NCI-H2227 (cell line): ENCODE results near the gene PXMP4.

Experiments
- DNase-seq: peaks from one replicate; lab custom pipeline; 2025; ENCODE audit not compliant: unreplicated experiment; lab: John Stamatoyannopoulos, UW

PXMP4 gene

DNA sequence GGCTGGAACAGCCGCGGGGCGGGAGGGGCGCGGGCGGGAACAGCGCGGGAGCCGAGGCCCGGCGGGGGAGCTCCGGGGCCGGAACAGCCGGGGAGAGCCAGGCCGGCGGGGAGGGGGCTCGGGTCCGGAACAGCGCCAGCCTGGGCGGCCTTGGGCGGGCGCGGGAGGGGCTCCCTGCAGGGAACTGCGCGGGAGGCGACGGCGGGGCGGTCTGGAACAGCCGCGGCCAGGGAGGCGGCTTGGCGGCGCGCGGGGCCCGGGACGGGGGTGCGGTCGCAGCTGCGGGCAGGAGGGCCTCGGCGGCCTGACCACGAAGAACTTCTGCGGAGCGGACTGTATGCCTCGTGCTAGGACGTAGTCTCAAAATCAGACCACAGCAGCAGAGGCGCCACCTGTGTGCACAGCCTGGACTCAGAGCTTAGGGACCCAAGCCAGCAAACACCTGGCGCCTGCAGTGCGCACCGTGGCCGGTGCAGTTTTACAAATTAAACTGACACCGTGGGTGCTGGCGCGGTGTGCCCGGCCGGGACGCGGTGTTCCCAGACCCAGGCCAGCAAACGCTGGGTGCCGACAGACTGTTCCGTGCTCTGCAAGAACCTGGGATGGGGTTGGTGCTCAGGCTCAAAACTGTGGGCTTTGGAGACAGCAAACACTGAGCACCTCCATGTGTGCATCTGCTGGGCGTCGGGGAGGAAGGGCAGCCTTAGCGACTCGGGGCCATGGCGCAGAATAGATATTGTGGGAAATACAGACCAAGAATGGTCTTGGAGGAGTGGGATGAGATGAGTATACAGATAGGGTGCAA, 12.3 kb upstream of the PXMP4 start:
- peak; percentile 99 for DNase-seq

DNA sequence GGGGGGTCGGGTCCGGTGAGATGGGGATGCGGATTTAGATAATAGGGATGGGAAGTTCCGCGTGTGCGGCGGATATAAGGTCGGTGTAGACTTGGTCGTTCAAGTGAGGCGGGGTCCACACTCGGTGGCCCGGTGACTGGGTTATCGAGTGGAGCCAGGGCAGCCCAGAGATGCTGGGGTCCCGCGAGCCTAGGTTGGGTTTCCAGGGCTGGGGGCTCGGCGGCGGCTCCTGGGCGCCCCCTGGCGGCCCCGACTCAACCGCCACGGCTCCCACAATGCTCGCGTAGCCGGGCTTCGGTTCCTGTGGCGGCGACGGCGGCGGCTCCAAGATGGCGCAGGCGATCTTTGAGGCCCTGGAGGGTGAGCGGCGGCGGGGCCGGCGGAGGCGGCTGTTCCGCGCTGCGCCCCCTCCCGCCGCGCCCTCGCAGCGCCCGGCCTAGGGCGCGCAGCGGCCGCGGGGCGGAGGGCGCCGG, 11.6 kb upstream of the PXMP4 start, which contains the start of gene ZNF341:
TSS of gene ZNF341 (plus strand) at position 304 of the 473 bp plus-strand sequence. CDS start at position 330, 26 bp downstream.
- peak; percentile 99 for DNase-seq

DNA sequence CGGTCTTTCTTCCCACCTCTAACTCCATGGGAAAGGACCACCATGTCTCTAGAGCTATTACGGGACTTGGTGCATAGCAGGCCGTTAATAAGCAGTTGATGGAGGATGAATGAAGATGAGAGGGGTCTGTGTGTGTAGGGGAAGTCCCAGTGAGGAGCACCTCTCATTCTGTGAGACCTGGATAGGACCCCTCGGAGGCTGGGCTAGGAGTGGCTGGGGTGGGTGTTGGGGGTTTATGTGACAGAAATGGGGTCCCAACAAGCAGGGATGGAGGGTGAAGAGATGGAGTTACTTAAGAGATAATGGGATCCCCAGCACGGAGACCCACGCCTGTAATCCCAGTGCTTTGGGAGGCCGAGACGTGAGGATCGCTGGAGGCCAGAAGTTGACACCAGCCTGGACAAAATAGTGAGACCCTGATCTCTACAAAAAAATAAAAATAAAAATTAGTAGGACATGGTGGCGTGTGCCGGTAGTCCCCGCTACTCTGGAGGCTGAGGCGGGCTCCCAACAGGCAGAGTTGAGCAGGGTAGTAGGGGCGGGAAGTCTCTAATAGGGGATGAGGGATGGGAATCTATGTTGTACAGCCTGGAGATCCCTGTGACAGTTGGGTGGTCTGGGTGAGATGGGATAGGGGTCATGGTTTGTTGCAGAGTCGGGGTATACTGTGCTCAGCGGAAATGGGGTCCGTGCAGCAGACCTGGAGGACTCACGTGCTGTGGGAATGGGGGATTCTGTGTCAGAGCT, 11.0 kb upstream of the PXMP4 start:
- no peak for DNase-seq

DNA sequence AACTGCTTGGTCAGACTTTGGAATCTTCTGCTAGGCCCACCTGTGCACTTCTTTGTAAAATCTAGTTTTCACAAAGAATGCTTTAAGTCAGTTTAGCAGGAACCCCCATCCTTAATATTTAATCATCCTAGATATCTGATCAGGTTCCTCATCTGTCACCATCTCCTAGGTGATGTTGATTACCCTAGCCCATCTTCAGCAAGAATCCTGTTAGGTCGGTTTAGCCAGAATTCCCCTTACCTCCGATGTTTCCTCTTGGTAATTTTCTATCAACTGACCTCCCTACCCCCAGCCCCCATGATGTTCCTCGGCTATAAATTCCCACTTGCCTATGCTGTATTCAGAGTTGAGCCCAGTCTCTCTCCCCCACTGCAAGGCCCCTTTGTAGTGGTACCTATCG, 9.0 kb upstream of the PXMP4 start:
- DNase-seq, result no peak

DNA sequence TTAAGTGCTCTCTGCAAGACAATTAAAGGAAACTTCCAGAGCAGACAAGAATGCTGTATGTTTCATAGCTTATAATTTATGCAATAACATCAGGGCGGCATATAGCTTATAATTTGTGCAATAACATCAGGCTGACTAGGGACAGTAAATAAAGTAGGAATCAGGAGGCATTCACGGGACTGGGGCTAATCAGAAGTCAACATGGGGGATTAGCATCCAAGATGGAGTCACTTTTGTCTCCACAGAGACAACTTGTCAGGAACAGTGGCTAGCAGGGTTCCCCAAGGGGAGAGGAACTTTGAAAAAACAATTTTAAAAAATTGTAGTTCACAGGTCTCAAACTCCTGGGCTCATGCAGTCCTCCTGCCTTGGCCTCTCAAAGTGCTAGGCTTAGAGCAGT, 8.4 kb upstream of the PXMP4 start:
- no peak for DNase-seq

DNA sequence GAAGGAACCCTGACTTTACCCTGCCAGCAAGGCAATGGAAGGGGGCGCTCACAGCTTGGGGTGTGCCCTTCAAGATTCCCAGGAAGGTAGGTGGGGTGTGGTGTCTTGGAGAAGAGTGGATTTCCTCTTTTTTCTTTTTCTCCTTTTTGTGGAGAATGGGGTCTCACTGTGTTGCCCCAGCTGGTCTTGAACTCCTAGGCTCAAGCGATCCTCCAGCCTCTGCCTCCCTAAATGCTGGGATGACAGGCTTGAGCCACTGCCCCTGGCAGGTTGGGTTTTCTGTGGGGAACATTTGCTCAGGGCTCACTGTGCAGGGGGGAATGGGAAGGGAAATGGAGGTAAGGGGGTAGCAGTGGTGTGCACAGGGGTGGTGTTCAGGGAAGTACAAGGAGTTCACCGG, 7.7 kb upstream of the PXMP4 start:
- no peak for DNase-seq

DNA sequence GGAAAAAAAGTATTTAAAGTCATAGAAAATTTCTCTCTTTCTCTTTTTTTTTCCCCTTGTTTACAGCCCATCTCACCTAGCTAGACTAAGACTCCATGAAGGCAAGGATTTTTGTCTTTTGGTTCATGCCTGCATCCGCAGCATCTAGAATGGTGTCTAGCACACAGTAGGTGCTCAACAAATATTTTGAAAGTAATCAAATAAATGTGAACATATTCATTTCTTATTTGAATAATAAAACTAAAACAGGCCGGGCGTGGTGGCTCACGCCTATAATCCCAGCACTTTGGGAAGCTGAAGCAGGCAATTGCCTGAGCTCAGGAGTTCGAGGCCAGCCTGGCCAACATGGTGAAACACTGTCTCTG, 7.0 kb upstream of the PXMP4 start:
- DNase-seq, result no peak

DNA sequence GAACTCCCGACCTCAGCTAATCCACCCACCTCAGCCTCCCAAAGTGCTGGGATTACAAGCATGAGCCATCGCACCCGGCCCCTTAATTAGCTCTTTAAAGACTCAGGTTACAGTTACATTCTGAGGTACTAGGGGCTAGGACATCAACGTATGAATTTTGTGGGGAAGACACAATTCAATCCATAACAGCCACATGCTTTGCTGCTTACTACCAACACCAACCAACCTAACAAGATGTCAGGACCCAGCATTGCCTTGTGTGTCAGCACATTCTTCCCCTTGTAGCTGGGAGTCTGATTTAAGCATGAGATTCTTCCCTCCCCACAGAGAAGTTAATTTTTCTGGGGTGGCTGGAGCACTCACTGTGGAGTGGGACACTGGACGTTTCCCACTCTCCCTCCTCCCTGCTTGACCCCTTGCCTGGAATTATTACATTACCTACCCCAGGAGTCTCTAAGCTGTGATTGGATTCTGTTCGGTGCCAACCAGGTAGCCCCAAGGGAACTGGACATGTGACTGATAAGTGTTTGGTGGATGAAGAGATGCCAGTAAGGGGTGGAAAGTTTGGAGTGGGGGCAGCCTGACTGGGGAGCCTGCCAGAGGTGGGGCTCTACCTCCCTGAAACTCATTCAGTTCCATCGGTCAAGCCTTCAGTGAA, 5.6 kb upstream of the PXMP4 start:
- DNase-seq, result no peak

DNA sequence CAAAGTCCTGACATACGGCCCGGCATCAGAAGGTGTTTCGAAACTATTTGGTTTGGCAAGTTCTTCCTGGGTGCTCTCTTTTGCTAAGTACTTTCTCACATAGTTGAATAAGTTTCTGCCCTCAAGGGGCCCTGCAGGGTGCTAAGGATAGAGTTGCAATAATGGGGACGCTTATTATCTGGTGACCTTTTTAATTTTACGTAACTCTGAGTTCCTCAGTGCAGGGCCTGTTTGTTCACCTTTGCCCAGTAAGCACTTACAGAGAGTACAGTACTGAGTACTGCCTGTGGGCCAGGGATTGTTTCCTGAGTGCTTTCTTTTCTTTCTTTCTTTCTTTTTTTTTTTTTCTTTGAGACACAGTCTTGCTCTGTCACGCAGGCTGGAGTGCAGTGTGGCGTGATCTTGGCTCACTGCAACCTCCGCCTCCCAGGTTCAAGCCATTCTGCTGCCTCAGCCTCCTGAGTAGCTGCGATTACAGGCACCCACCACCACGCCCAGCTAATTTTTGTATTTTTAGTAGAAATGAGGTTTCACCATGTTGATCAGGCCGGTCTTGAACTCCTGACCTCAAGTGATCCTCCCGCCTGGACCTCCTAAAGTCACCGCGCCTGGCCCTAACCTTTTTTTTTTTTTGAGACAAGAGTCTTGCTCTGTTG, 4.5 kb upstream of the PXMP4 start:
- no peak for DNase-seq

DNA sequence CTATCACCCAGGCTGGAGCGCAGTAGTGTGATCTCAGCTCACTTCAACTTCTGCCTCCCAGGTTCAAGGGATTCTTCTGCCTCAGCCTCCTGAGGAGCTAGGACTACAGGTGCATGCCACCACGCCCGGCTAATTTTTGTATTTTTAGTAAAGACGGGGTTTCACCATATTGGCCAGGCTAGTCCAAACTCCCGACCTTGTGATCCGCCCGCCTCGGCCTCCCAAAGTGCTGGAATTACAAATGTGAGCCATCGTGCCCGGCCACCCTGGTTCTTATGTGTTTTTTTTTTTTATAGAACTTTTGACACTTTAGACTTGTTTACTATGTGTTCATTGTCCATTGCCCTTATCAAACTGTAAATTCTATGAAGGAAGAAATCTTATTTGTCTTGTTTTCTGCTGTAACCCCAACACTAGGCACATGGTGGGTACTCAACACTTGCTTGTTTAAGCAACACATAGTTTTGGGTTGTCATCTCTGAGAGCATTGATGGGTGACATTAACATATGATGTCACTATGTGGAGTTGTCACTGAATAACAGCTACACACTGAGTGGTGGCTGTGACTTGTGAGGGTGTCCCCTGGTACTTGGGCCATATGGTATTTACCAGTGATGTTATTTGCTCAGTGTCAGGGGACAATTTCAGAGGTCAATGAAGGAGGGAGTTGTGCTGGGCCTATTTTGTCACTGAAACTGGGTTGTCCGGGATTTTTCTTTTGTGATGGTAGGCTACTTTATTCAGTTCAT, 1.5 kb upstream of the PXMP4 start:
- DNase-seq, result no peak

DNA sequence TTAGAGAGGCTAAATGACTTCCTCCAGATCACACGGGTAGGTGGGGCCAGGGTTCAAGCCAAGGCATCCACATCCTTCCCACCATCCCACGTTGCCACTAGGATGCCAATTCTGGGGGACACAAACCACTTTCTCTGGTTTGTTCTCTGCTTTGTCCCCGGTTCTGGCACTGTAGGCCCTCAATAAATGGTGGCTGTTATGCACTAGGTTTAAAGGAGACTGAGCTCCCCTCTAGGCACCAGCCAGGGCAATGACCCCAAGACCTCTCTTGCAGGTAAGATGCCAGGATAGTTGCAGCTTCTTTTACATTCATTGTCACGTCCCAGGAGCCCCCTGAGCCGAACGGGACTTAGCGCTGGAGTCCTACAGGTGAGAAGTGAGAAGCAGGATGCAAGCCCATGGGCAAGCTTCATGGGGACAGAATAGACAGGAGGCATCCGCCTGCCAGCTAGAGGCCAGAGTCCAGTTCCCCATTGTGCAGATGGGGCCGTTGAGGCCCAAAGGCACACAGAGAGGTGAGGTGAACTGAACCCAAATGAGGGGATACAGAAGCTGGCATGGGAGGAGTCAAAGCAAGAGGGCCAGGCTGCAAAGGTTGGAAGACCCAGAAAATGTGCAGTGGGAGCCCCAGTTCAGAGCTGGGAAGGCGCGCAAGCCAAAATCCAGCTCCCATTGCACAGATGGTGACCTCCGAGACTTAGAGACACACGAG, 677 bp downstream of the PXMP4 start:
- DNase-seq, result no peak

DNA sequence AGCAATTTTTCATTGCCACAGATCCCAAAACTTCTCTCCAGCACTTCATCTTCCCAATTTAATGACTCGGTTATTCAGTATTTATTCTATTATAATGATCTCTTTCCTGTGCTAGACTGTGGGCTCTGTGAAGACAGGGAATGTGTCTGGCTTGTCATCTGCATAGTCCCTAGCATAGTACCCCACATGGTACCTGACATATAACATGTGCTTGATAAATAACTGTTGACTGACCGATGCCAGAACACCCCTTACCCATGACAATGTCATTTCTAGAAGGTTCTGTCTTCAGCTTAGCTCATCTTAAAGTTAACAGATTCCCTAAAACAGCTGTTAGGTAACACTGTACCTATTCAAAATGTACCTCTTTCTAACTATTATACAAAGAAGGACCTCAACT, 3.6 kb downstream of the PXMP4 start:
- no peak for DNase-seq

DNA sequence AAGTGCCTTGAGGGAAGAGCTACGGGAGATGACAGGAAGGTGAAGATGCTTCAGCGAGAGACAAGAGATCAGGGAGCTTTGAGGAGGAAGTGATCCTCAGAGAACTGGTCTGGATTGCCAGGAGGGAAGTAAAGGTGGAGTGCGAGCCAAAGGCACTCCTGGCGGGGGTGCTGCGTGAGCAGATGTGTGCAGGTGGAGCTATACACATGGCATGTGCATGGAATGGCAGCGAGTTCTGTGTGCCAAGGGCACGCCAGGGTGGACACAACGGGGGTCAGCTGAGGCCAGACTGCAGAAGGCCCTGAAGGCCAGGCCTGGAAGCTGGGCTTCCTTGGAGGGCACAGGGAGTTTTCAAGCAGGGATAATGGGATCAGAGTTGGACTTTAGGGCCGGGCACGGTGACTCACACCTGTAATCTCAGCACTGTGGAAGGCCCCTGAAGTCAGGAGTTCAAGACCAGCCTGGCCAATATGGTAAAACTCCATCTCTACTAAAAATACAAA, 6.2 kb downstream of the PXMP4 start:
- DNase-seq, result no peak

DNA sequence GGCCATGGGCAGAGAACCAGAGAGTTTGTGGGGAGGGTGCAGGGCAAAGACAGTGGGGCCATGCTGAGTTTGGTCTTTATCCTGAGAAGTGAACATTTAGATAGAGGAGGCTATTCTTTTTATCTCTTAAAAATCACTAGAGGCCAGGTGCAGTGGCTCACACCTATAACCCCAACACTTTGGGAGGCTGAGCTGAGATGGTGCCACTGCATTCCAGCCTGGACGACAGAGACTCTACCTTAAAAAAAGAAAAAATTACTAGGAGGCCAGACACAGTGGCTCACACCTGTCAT, 8.7 kb downstream of the PXMP4 start:
- DNase-seq, result no peak

DNA sequence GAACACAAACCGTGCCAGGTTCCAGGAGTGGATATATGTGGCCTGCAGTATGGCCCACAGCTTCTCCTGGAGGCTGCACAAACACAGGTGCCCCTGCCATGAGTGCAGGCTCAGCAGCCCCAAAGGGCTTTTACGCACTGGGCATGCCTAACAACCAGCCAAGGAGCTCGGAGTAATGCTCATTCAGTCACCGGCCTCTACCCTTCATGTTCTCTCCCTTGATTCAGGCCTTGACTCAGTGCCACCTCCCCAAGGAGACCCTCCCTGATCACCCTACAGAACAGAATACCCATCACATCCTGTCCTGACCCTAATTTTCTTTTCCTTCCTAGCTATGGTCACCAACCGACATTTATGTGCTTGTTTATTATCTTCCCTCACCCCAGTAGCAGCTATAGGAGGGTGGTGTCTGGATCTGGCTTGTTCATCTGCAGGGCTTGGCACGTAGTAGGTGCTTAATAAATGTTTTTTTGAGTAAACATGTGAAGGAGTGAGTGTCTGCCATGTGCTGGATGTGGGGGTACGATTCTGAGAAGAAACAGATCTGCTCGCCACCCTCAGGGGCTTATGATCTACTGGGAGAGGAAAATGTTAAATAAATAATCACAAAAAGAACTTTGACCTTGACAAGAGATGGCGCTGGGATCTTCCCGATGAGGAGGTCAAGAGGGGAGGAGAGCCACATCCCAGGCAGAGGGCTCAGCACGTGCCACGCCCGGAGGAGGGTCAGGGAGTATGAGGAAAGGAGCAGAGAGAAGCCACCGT, 9.2 kb downstream of the PXMP4 start:
- no peak for DNase-seq

DNA sequence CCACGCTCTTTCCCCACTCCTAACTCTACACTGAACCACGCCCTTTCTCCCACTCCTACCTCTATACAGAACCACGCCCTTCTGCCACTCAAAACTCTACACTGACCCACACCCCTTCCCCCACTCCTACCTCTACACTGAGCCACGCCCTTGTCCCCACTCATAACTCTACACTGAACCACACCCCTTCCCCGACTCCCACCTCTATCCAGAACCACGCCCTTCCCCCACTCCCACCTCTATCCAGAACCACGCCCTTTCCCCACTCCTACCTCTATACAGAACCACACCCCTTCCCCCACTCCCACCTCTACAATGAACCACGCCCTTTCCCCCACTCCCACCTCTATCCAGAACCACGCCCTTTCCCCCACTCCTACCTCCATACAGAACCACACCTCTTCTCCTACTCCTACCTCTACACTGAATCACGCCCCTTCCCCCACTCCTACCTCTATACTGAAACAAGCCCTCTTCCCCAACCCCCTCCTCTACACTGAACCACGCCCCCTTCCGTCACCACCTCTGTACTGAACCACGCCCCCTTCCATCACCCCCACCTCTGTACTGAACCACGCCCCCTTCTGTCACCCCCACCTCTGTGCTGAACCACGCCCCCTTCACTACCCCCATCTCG, 10.1 kb downstream of the PXMP4 start:
- DNase-seq, result no peak

DNA sequence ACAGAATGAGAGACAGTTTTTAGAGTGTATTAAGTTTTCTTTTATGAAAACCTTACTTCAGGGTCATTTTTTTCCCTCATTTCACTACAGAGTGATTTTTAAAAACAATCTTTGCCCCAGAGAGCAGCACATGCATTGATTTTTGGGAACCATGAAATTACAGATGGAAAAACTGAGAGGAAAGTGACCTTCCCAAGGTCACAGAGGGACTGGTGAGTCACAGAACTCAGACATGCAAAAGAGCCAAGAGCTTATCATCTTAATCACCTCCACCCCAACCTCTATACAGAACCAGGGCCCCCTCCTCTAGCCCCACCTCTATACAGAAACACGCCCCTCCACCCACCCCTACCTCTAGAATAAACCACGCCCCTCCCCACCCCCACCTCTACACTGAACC, 10.7 kb downstream of the PXMP4 start:
- no peak for DNase-seq

DNA sequence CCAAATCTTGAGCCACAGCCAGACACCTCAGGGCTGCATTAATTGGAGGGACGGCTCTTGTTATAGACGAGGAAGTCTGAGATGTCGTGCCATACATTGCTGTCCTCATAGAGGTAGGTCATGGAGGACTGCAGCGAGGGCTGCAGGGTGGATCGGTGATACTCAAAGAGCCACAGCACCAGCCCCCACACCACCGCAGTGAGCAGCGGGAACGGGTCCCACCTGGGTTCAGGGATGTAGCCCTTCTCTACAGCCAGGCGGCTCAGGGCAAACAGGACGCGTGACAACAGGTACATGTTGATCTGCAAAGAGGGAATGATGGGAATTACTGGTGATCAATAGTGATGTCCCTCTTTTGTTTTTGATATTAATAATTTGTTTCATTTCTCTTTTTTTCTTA, 12.4 kb downstream of the PXMP4 start:
- DNase-seq, result no peak
